Panc1 (cell line): ENCODE results near the gene PUDP.

Experiments
- CTCF ChIP-seq: fragments of 450-650 bp; IDR thresholded peaks from 2 replicates; pipeline ENCODE4 v1.5.1; 2017; ENCODE audit warnings: mild to moderate bottlenecking
- REST ChIP-seq, 2 experiments: IDR thresholded peaks; 2 replicates each; pipeline ENCODE4 v1.6.1; 2011 to 2012; ENCODE audit warnings: low read depth in 2 of 2, control low read depth in 1 of 2, low read length in 1 of 2, mild to moderate bottlenecking in 1 of 2, moderate library complexity in 1 of 2; ENCODE audit not compliant: insufficient read depth in 1 of 2

- no peak for TF ChIP-seq CTCF
- no peak for TF ChIP-seq REST (IDR thresholded peaks at IDR 0.05; ENCODE audit: insufficient read depth in 1 of 2, low read depth in 2 of 2, low read length in 1 of 2)
These were observed 54.6 kb downstream of the PUDP start for GRCh38 chrX:7093305-7093704.
